Nephron (organoid): Measurements from ENCODE around the gene NFIC.

Source experiments
- H3K27ac Mint-ChIP-seq, 3 experiments: 2 replicates each; pipeline ENCODE4 v1.8.0; 2020; ENCODE audit warnings: mixed read lengths in 3 of 3, mild to moderate bottlenecking in 2 of 3, moderate library complexity in 1 of 3
- H3K27me3 Mint-ChIP-seq: 2 replicates; pipeline ENCODE4 v1.8.0; 2021; ENCODE audit warnings: low read depth, mild to moderate bottlenecking, moderate library complexity, mixed read lengths
- H3K36me3 Mint-ChIP-seq: 2 replicates; pipeline ENCODE4 v1.8.0; 2020; ENCODE audit warnings: low read depth, mixed read lengths
- H3K4me1 Mint-ChIP-seq: 2 replicates; pipeline ENCODE4 v1.8.0; 2020; ENCODE audit warnings: mixed read lengths
- H3K4me3 Mint-ChIP-seq, 3 experiments: 2 replicates each; pipeline ENCODE4 v1.8.0; 2020; ENCODE audit warnings: mild to moderate bottlenecking in 3 of 3, mixed read lengths in 3 of 3, moderate library complexity in 2 of 3
- H3K9me3 Mint-ChIP-seq: 2 replicates; pipeline ENCODE4 v1.8.0; 2020; ENCODE audit warnings: mixed read lengths
- CTCF ChIP-seq, 3 experiments: fragments of 200-600 bp; sonication (generic); IDR thresholded peaks; one replicate each; pipeline ENCODE4 v1.5.0; 2021; ENCODE audit warnings: antibody characterized with exemption in 3 of 3; ENCODE audit not compliant: unreplicated experiment in 3 of 3

Gene NFIC

GRCh38 chr19:3464587-3465235 is 98.3 kb downstream of the NFIC start:
- no peak for TF ChIP-seq CTCF (IDR thresholded peaks at IDR 0.05; ENCODE audit: unreplicated experiment in 3 of 3)
- Mint-ChIP-seq H3K36me3 (peaks cover 19% of the 10 kb centered on the region), H3K4me3 (peak overlapping the region in 2 of 3 experiments; percentile 38 to 47), H3K9me3 (peaks cover 2% of the 10 kb centered on the region), H3K27me3 (peaks cover 23% of the 10 kb centered on the region), H3K4me1 (peaks cover 28% of the 10 kb centered on the region), H3K27ac (peak overlapping the region in 2 of 3 experiments; percentile 87)

- Mint-ChIP-seq H3K4me3 (peak overlapping the region in 2 of 3 experiments; percentile 47 to 60), H3K36me3 (peaks cover 19% of the 10 kb centered on the region), H3K27ac (peak overlapping the region in 2 of 3 experiments; percentile 87), H3K9me3 (peaks cover 2% of the 10 kb centered on the region), H3K4me1 (peaks cover 31% of the 10 kb centered on the region), H3K27me3 (peaks cover 23% of the 10 kb centered on the region)
- no peak for TF ChIP-seq CTCF (IDR thresholded peaks at IDR 0.05; ENCODE audit: unreplicated experiment in 3 of 3)
Observed at GRCh38 chr19:3465552-3465951, 99.2 kb downstream of the NFIC start.

GRCh38 chr19:3466635-3467034 is 100.3 kb downstream of the NFIC start:
- Mint-ChIP-seq H3K4me1 (peaks cover 34% of the 10 kb centered on the region), H3K36me3 (peaks cover 19% of the 10 kb centered on the region), H3K27ac (peak overlapping the region in 2 of 3 experiments; percentile 87), H3K9me3 (peaks cover 2% of the 10 kb centered on the region), H3K27me3 (peaks cover 23% of the 10 kb centered on the region), H3K4me3 (no peak overlapping the region)
- TF ChIP-seq CTCF (IDR thresholded peaks at IDR 0.05; ENCODE audit: unreplicated experiment in 3 of 3): no peak

GRCh38 chr19:3467437-3468198 is 101.2 kb downstream of the NFIC start:
- peaks cover 20% of the 10 kb centered on the region for H3K27me3 Mint-ChIP-seq
- peaks cover 2% of the 10 kb centered on the region for H3K9me3 Mint-ChIP-seq
- no peak overlapping the region for H3K4me3 Mint-ChIP-seq
- H3K27ac Mint-ChIP-seq: no peak overlapping the region
- H3K4me1 Mint-ChIP-seq: peaks cover 31% of the 10 kb centered on the region
- TF ChIP-seq CTCF (IDR thresholded peaks at IDR 0.05; ENCODE audit: unreplicated experiment in 3 of 3): no peak
- H3K36me3 Mint-ChIP-seq: peaks cover 17% of the 10 kb centered on the region

GRCh38 chr19:3468211-3468610 is 101.8 kb downstream of the NFIC start:
- peaks cover 27% of the 10 kb centered on the region for H3K4me1 Mint-ChIP-seq
- H3K27ac Mint-ChIP-seq: peak overlapping the region in 1 of 3 experiments; percentile 51

More at GRCh38 chr19:3468211-3468610, 101.8 kb downstream of the NFIC start:
- Mint-ChIP-seq H3K4me3 (no peak overlapping the region), H3K27me3 (peaks cover 16% of the 10 kb centered on the region), H3K9me3 (peaks cover 2% of the 10 kb centered on the region), H3K36me3 (peaks cover 14% of the 10 kb centered on the region)
- no peak for TF ChIP-seq CTCF (IDR thresholded peaks at IDR 0.05; ENCODE audit: unreplicated experiment in 3 of 3)
